ENCODE measurements around the gene SNX19.

DNA sequence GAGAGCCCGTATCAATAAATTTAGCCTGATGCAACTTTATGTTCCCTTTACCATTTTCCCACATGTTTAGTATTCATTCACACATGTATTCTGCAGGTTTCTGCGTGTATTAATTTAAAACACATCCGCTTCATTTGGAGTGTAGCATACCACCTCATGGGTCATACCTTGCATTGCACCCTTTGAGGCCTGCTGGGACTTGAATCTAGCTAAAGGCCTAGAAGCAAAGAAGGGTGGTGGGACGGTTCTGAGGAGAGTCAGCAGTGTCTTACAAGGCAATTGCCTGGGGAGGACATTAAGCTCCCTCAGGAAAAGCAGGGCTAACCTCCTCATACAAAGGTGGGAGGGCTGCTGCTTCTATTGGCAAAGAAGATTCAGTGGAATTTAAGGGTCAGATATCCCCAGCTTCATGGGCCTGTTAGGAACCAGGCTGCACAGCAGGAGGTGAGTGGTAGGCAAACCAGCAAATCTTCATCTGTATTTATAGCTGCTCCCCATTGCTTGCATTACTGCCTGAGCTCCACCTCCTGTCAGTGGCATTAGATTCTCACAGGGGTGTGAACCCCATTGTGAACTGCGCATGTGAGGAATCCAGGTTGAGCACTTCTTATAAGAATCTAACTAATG, 15.9 kb upstream of the SNX19 start:
- TF ChIP-seq, protein P1, sequence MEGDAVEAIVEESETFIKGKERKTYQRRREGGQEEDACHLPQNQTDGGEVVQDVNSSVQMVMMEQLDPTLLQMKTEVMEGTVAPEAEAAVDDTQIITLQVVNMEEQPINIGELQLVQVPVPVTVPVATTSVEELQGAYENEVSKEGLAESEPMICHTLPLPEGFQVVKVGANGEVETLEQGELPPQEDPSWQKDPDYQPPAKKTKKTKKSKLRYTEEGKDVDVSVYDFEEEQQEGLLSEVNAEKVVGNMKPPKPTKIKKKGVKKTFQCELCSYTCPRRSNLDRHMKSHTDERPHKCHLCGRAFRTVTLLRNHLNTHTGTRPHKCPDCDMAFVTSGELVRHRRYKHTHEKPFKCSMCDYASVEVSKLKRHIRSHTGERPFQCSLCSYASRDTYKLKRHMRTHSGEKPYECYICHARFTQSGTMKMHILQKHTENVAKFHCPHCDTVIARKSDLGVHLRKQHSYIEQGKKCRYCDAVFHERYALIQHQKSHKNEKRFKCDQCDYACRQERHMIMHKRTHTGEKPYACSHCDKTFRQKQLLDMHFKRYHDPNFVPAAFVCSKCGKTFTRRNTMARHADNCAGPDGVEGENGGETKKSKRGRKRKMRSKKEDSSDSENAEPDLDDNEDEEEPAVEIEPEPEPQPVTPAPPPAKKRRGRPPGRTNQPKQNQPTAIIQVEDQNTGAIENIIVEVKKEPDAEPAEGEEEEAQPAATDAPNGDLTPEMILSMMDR (IDR thresholded peaks at IDR 0.05), result no peak
- no peak for TF ChIP-seq TCF7L2 (IDR thresholded peaks at IDR 0.05; ENCODE audit: low read depth, low read length)
- no peak for TF ChIP-seq POLR2AphosphoS5 (IDR thresholded peaks at IDR 0.05; ENCODE audit: low read depth, low read length)
- TF ChIP-seq, protein P2, sequence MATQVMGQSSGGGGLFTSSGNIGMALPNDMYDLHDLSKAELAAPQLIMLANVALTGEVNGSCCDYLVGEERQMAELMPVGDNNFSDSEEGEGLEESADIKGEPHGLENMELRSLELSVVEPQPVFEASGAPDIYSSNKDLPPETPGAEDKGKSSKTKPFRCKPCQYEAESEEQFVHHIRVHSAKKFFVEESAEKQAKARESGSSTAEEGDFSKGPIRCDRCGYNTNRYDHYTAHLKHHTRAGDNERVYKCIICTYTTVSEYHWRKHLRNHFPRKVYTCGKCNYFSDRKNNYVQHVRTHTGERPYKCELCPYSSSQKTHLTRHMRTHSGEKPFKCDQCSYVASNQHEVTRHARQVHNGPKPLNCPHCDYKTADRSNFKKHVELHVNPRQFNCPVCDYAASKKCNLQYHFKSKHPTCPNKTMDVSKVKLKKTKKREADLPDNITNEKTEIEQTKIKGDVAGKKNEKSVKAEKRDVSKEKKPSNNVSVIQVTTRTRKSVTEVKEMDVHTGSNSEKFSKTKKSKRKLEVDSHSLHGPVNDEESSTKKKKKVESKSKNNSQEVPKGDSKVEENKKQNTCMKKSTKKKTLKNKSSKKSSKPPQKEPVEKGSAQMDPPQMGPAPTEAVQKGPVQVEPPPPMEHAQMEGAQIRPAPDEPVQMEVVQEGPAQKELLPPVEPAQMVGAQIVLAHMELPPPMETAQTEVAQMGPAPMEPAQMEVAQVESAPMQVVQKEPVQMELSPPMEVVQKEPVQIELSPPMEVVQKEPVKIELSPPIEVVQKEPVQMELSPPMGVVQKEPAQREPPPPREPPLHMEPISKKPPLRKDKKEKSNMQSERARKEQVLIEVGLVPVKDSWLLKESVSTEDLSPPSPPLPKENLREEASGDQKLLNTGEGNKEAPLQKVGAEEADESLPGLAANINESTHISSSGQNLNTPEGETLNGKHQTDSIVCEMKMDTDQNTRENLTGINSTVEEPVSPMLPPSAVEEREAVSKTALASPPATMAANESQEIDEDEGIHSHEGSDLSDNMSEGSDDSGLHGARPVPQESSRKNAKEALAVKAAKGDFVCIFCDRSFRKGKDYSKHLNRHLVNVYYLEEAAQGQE (IDR thresholded peaks at IDR 0.05; ENCODE audit: insufficient read depth in 1 of 2, low read depth in 2 of 2, low read length in 1 of 2), result no peak

Measured in Panc1 (cell line).